ENCODE measurements around the gene LDLR. TPM values are rescaled to one million over a fixed set of nuclear protein-coding genes. Genes with fewer than 3 reads are reported as not detected.
A peak's percentile ranks its signal among the peaks of the same experiment; 100 is the strongest.

The LDLR gene
- total and polyA plus RNA-seq, 2 donors from 2014 or later = 17.6 to 42.4 TPM

GRCh38 chr19:11169896-11170678 lies 80.8 kb downstream of the LDLR start:
- TF ChIP-seq CTCF (IDR thresholded peaks at IDR 0.05; ENCODE audit: borderline replicate concordance, extremely low read depth, insufficient read depth) = no peak
- H3K27me3 ChIP-seq (ENCODE audit: control insufficient read depth, insufficient read depth, low read length) = no peaks in the 10 kb centered on the region
- peaks cover 0 to 4% (median 0%) of the 10 kb centered on the region in 3 donors for H3K4me1 ChIP-seq (ENCODE audit: control insufficient read depth in 2 of 3, insufficient read depth in 2 of 3, low read depth in 1 of 3, low read length in 3 of 3)
- FAIRE-seq (no peak), DNase-seq (no peak)
- no peak overlapping the region for H3K9ac ChIP-seq (ENCODE audit: low read length in 3 of 3)
- no peaks in the 10 kb centered on the region for H3K9me3 ChIP-seq (ENCODE audit: control insufficient read depth in 2 of 3, insufficient read depth in 1 of 3, low read length in 3 of 3)
- intact Hi-C loops (cut with DNase I) = no loop called here
- H3K4me3 ChIP-seq (ENCODE audit: low read length in 3 of 3) = no peak overlapping the region
- H3K36me3 ChIP-seq (ENCODE audit: control insufficient read depth in 2 of 3, insufficient read depth in 3 of 3, low read length in 3 of 3) = peaks cover 3 to 45% (median 22%) of the 10 kb centered on the region in 3 donors
- peak overlapping the region in 1 of 2 donors; percentile 13 for H3K27ac ChIP-seq (ENCODE audit: low read depth in 2 of 2, low read length in 2 of 2)

DNA sequence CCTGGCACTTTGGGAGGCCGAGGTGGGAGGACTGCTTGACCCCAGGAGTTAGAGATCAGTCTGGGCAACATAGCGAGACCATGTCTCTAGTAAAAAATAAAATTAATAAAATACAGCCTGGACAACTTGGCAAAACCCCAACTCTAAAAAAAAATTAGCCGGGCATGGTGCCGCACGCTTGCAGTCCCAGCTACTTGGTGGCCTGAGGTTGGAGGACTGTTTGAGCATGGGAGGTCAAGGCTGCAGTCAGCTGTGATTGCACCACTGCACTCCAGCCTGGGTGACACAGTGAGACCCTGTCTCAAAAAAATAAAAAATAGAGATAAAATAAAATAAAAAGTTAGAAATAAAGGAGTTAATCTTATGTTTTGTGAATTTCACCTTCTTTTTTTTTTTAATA lies 81.9 kb downstream of the LDLR start:
- Histone ChIP-seq H3K9ac (ENCODE audit: low read length in 3 of 3) (no peak overlapping the region), H3K27me3 (ENCODE audit: control insufficient read depth, insufficient read depth, low read length) (no peaks in the 10 kb centered on the region), H3K4me1 (ENCODE audit: control insufficient read depth in 2 of 3, insufficient read depth in 2 of 3, low read depth in 1 of 3, low read length in 3 of 3) (peaks cover 0 to 3% (median 0%) of the 10 kb centered on the region in 3 donors), H3K9me3 (ENCODE audit: control insufficient read depth in 2 of 3, insufficient read depth in 1 of 3, low read length in 3 of 3) (no peaks in the 10 kb centered on the region), H3K4me3 (ENCODE audit: low read length in 3 of 3) (no peak overlapping the region), H3K27ac (ENCODE audit: low read depth in 2 of 2, low read length in 2 of 2) (no peak overlapping the region), H3K36me3 (ENCODE audit: control insufficient read depth in 2 of 3, insufficient read depth in 3 of 3, low read length in 3 of 3) (peaks cover 3 to 41% (median 22%) of the 10 kb centered on the region in 3 donors)
- DNase-seq = no peak
- intact Hi-C loops (cut with DNase I) = no loop called here
- FAIRE-seq = no peak
- TF ChIP-seq CTCF (IDR thresholded peaks at IDR 0.05; ENCODE audit: borderline replicate concordance, extremely low read depth, insufficient read depth) = no peak

- intact Hi-C loops (cut with DNase I) = no loop called here
- no peak for FAIRE-seq
- Histone ChIP-seq H3K27ac (ENCODE audit: low read depth in 2 of 2, low read length in 2 of 2) (no peak overlapping the region), H3K9ac (ENCODE audit: low read length in 3 of 3) (no peak overlapping the region), H3K4me3 (ENCODE audit: low read length in 3 of 3) (no peak overlapping the region), H3K27me3 (ENCODE audit: control insufficient read depth, insufficient read depth, low read length) (no peaks in the 10 kb centered on the region), H3K9me3 (ENCODE audit: control insufficient read depth in 2 of 3, insufficient read depth in 1 of 3, low read length in 3 of 3) (no peaks in the 10 kb centered on the region), H3K36me3 (ENCODE audit: control insufficient read depth in 2 of 3, insufficient read depth in 3 of 3, low read length in 3 of 3) (peaks cover 4 to 48% (median 25%) of the 10 kb centered on the region in 3 donors), H3K4me1 (ENCODE audit: control insufficient read depth in 2 of 3, insufficient read depth in 2 of 3, low read depth in 1 of 3, low read length in 3 of 3) (no peaks in the 10 kb centered on the region)
- TF ChIP-seq CTCF (IDR thresholded peaks at IDR 0.05; ENCODE audit: borderline replicate concordance, extremely low read depth, insufficient read depth) = no peak
- no peak for DNase-seq
These were observed 83.3 kb downstream of the LDLR start for GRCh38 chr19:11172576-11172975.
